ENCODE measurements around the gene NCOA7. TPM values are rescaled to one million over a fixed set of nuclear protein-coding genes. Genes with fewer than 3 reads are reported as not detected.

NCOA7 gene
- total and polyA plus RNA-seq, 5 donors from 2014 or later: 12.6 to 41.9 (median 14.3) TPM

- H3K9me3 Mint-ChIP-seq: no peaks in the 10 kb centered on the region
- H3K27me3 Mint-ChIP-seq: no peaks in the 10 kb centered on the region
- no peak overlapping the region for H3K4me3 Mint-ChIP-seq
- peaks cover 7 to 15% (median 11%) of the 10 kb centered on the region in 4 donors for H3K4me1 Mint-ChIP-seq
- Histone ChIP-seq H3K36me3 (ENCODE audit: control insufficient read depth, insufficient read depth, low read length) (peaks cover 24% of the 10 kb centered on the region), H3K27ac (ENCODE audit: insufficient read depth, low read length, poor library complexity, severe bottlenecking) (no peak overlapping the region), H3K4me1 (ENCODE audit: control insufficient read depth, insufficient read depth, low read length, poor library complexity, severe bottlenecking) (no peaks in the 10 kb centered on the region), H3K4me3 (ENCODE audit: low read depth, low read length) (no peak overlapping the region), H3K27me3 (ENCODE audit: control insufficient read depth, insufficient read depth, low read length) (no peaks in the 10 kb centered on the region), H3K9me3 (ENCODE audit: control insufficient read depth in 2 of 2, low read length in 2 of 2) (no peaks in the 10 kb centered on the region)
- no peak overlapping the region for H3K27ac Mint-ChIP-seq
- ATAC-seq (ENCODE audit: low read depth in 2 of 2) (no peak), DNase-seq (no peak)
- peaks cover 33% of the 10 kb centered on the region for H3K36me3 Mint-ChIP-seq
These were observed 122.4 kb downstream of the NCOA7 start for GRCh38 chr6:125913145-125913544.

- Mint-ChIP-seq H3K4me3 (no peak overlapping the region), H3K36me3 (peaks cover 31% of the 10 kb centered on the region), H3K27ac (peak overlapping the region in 1 of 3 donors; percentile 14), H3K27me3 (no peaks in the 10 kb centered on the region), H3K4me1 (peaks cover 15 to 22% (median 17%) of the 10 kb centered on the region in 4 donors), H3K9me3 (no peaks in the 10 kb centered on the region)
- ATAC-seq (ENCODE audit: low read depth in 2 of 2) (no peak), DNase-seq (no peak)
- Histone ChIP-seq H3K27ac (ENCODE audit: insufficient read depth, low read length, poor library complexity, severe bottlenecking) (no peak overlapping the region), H3K9me3 (ENCODE audit: control insufficient read depth in 2 of 2, low read length in 2 of 2) (no peaks in the 10 kb centered on the region), H3K27me3 (ENCODE audit: control insufficient read depth, insufficient read depth, low read length) (no peaks in the 10 kb centered on the region), H3K4me3 (ENCODE audit: low read depth, low read length) (no peak overlapping the region), H3K4me1 (ENCODE audit: control insufficient read depth, insufficient read depth, low read length, poor library complexity, severe bottlenecking) (peaks cover 5% of the 10 kb centered on the region), H3K36me3 (ENCODE audit: control insufficient read depth, insufficient read depth, low read length) (peaks cover 24% of the 10 kb centered on the region)
These were observed 123.1 kb downstream of the NCOA7 start for GRCh38 chr6:125913864-125914351.

DNA sequence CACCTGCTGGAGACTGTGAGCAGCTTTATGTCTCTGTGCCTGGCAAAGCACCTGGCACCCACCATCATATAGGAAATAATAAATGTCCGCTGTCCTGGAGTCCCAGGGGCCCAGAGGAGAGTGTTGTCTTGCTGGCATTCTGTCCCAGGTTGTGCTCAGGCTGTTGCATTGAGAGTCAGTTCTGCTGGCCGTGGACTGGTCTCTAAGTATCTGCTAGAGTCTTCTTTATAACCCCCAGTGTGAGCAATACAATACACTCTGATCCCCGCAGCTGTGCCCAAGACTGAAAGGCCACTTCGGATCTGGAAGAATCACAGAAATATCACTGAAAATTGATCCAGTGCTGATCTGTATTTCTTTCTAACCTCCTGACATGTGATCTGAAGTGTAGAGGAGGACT, 127.5 kb downstream of the NCOA7 start:
- H3K27ac Mint-ChIP-seq: peak overlapping the region; percentile 15 to 88 (median 84)
- H3K9me3 Mint-ChIP-seq: no peaks in the 10 kb centered on the region
- H3K36me3 Mint-ChIP-seq: peaks cover 39% of the 10 kb centered on the region
- H3K36me3 ChIP-seq (ENCODE audit: control insufficient read depth, insufficient read depth, low read length): peaks cover 43% of the 10 kb centered on the region
- H3K27me3 Mint-ChIP-seq: no peaks in the 10 kb centered on the region
- no peaks in the 10 kb centered on the region for H3K9me3 ChIP-seq (ENCODE audit: control insufficient read depth in 2 of 2, low read length in 2 of 2)
- H3K4me1 Mint-ChIP-seq: peaks cover 15 to 29% (median 21%) of the 10 kb centered on the region in 4 donors
- peaks cover 15% of the 10 kb centered on the region for H3K4me1 ChIP-seq (ENCODE audit: control insufficient read depth, insufficient read depth, low read length, poor library complexity, severe bottlenecking)
- H3K27ac ChIP-seq (ENCODE audit: insufficient read depth, low read length, poor library complexity, severe bottlenecking): peak overlapping the region; percentile 62
- DNase-seq (no peak), ATAC-seq (ENCODE audit: low read depth in 2 of 2) (no peak)
- no peak overlapping the region for H3K4me3 Mint-ChIP-seq
- no peaks in the 10 kb centered on the region for H3K27me3 ChIP-seq (ENCODE audit: control insufficient read depth, insufficient read depth, low read length)
- peak overlapping the region; percentile 60 for H3K4me3 ChIP-seq (ENCODE audit: low read depth, low read length)

DNA sequence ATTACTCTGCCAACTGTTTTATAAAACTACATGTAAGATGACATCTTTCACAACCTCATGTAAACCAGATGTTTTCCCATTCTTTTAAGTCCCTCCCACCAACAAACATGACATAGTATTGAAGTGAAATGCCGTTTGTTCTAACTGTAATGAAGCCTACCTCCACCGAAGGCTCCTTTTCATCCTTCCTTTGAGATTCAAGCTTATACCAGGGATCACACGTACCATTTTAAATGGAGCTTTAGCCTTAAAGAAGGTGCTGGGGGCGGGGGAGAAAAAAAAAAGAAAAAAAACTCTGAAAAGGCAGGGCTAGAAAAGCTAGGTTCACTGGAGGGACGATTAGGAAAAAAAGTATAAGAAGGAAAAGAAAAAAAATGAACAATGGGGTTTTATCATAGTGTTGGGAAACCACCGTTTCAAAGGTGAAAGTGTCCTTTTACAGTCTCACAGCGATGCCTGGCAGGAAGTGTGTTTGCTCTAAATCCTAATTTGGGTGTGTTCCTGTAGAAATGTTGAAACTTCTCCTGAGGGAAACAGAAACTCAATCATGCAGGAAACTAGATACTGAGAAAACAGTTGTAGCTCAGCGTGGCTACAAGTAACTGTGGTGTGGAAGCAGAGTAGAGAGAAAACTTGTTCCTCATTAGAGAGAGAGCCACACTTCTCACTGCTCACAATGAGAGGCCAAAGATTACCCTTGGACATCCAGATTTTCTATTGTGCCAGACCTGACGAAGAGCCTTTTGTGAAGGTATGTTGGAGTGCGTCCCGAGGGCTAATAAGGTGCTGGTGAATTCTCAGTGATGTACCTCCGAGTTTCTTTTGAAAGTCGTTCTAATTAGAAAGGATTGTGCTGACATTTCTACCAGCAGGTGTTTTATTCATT, 128.2 kb downstream of the NCOA7 start:
- peak overlapping the region; percentile 67 to 88 (median 84) for H3K27ac Mint-ChIP-seq
- Histone ChIP-seq H3K4me3 (ENCODE audit: low read depth, low read length) (peak overlapping the region; percentile 60), H3K27me3 (ENCODE audit: control insufficient read depth, insufficient read depth, low read length) (no peaks in the 10 kb centered on the region), H3K36me3 (ENCODE audit: control insufficient read depth, insufficient read depth, low read length) (peaks cover 47% of the 10 kb centered on the region), H3K9me3 (ENCODE audit: control insufficient read depth in 2 of 2, low read length in 2 of 2) (no peaks in the 10 kb centered on the region), H3K4me1 (ENCODE audit: control insufficient read depth, insufficient read depth, low read length, poor library complexity, severe bottlenecking) (peaks cover 15% of the 10 kb centered on the region), H3K27ac (ENCODE audit: insufficient read depth, low read length, poor library complexity, severe bottlenecking) (peak overlapping the region; percentile 62)
- DNase-seq (peak; percentile 15 to 85 (median 46)), ATAC-seq (ENCODE audit: low read depth in 2 of 2) (peak; percentile 86 to 87)
- no peaks in the 10 kb centered on the region for H3K27me3 Mint-ChIP-seq
- peaks cover 20 to 33% (median 22%) of the 10 kb centered on the region in 4 donors for H3K4me1 Mint-ChIP-seq
- peaks cover 46% of the 10 kb centered on the region for H3K36me3 Mint-ChIP-seq
- no peaks in the 10 kb centered on the region for H3K9me3 Mint-ChIP-seq
- H3K4me3 Mint-ChIP-seq: peak overlapping the region; percentile 18 to 65 (median 62)

DNA sequence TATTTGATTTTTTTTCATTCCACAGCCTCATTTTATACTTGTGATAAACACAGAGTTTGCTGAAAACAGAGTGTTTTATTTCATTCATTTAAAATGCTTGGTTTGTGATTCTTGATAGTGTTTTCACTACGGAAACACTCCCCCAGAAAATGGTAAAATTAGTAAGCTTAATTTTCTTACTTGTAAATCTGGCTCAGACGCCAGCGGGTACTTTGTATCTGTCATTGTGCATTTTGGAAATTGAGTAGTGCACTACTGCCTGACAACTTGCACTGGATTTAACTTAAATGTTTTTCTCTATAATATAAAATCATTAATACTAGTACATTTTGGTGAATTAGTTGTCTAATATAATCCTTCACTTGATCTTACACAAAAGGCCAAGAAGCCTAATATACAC, 128.9 kb downstream of the NCOA7 start:
- H3K27me3 Mint-ChIP-seq: no peaks in the 10 kb centered on the region
- peak overlapping the region in 3 of 4 donors; percentile 61 to 65 (median 62) for H3K4me3 Mint-ChIP-seq
- Histone ChIP-seq H3K4me1 (ENCODE audit: control insufficient read depth, insufficient read depth, low read length, poor library complexity, severe bottlenecking) (peaks cover 15% of the 10 kb centered on the region), H3K9me3 (ENCODE audit: control insufficient read depth in 2 of 2, low read length in 2 of 2) (no peaks in the 10 kb centered on the region), H3K27ac (ENCODE audit: insufficient read depth, low read length, poor library complexity, severe bottlenecking) (peak overlapping the region; percentile 62), H3K27me3 (ENCODE audit: control insufficient read depth, insufficient read depth, low read length) (no peaks in the 10 kb centered on the region), H3K36me3 (ENCODE audit: control insufficient read depth, insufficient read depth, low read length) (peaks cover 53% of the 10 kb centered on the region), H3K4me3 (ENCODE audit: low read depth, low read length) (peak overlapping the region; percentile 60)
- peaks cover 49% of the 10 kb centered on the region for H3K36me3 Mint-ChIP-seq
- ATAC-seq (ENCODE audit: low read depth in 2 of 2): no peak
- H3K27ac Mint-ChIP-seq: peak overlapping the region in 2 of 3 donors; percentile 84 to 88
- no peak for DNase-seq
- H3K9me3 Mint-ChIP-seq: no peaks in the 10 kb centered on the region
- peaks cover 20 to 39% (median 23%) of the 10 kb centered on the region in 4 donors for H3K4me1 Mint-ChIP-seq

DNA sequence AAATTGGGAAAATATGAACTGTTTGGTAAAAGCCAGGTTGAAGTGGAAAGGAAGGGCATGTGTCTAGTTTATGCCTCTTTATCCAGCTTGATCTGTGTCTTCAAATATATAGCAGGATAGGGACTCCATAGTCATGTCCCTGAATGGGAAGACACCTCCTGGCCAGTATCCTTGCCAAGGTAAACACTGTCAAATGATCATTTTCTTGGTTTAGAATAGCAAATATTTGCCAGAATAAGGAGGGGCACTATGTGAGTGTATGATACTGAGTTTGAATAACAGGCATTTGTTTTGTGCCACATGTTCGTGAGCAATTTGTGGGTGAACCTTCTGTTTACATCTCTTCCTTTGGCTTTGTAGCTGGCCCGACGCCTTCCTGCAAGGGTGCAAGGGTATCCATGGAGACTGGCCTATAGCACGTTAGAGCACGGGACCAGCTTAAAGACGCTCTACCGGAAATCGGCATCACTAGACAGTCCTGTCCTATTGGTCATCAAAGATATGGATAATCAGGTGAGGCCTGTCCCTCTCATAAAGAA, 131.6 kb downstream of the NCOA7 start:
- Mint-ChIP-seq H3K27me3 (no peaks in the 10 kb centered on the region), H3K4me1 (peaks cover 21 to 41% (median 23%) of the 10 kb centered on the region in 4 donors), H3K9me3 (no peaks in the 10 kb centered on the region), H3K27ac (peak overlapping the region in 1 of 3 donors; percentile 51), H3K4me3 (no peak overlapping the region), H3K36me3 (peaks cover 35% of the 10 kb centered on the region)
- no peaks in the 10 kb centered on the region for H3K27me3 ChIP-seq (ENCODE audit: control insufficient read depth, insufficient read depth, low read length)
- H3K4me3 ChIP-seq (ENCODE audit: low read depth, low read length): no peak overlapping the region
- H3K27ac ChIP-seq (ENCODE audit: insufficient read depth, low read length, poor library complexity, severe bottlenecking): no peak overlapping the region
- H3K9me3 ChIP-seq (ENCODE audit: control insufficient read depth in 2 of 2, low read length in 2 of 2): no peaks in the 10 kb centered on the region
- DNase-seq (no peak), ATAC-seq (ENCODE audit: low read depth in 2 of 2) (no peak)
- H3K36me3 ChIP-seq (ENCODE audit: control insufficient read depth, insufficient read depth, low read length): peaks cover 42% of the 10 kb centered on the region
- H3K4me1 ChIP-seq (ENCODE audit: control insufficient read depth, insufficient read depth, low read length, poor library complexity, severe bottlenecking): peaks cover 15% of the 10 kb centered on the region

DNA sequence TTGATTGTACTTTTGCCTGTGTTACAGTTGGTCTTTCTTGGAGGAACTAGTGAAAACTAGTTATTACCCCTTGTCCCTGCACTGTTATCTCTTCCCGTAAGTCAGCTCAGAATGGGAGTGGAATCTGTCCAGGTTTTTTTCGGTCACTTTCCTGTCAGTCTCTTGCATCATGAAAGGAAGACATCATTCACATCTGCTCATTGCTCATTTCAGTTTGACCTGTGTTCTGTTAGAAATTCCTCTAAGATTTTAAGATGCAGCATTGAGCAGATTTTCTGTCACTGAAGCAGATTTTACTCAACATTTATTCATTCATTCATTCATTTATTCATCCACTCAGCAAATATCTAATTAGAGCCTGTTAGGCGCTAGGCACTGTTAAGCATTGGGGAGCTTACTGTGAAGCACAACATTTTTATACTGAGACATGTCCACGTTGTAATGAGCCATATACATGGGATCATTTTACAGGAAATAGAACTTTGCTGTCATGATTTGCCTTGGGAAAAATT, 132.7 kb downstream of the NCOA7 start:
- DNase-seq: no peak
- Histone ChIP-seq H3K36me3 (ENCODE audit: control insufficient read depth, insufficient read depth, low read length) (peaks cover 52% of the 10 kb centered on the region), H3K27ac (ENCODE audit: insufficient read depth, low read length, poor library complexity, severe bottlenecking) (no peak overlapping the region), H3K9me3 (ENCODE audit: control insufficient read depth in 2 of 2, low read length in 2 of 2) (no peaks in the 10 kb centered on the region), H3K27me3 (ENCODE audit: control insufficient read depth, insufficient read depth, low read length) (no peaks in the 10 kb centered on the region), H3K4me3 (ENCODE audit: low read depth, low read length) (no peak overlapping the region), H3K4me1 (ENCODE audit: control insufficient read depth, insufficient read depth, low read length, poor library complexity, severe bottlenecking) (peaks cover 15% of the 10 kb centered on the region)
- H3K36me3 Mint-ChIP-seq: peaks cover 40% of the 10 kb centered on the region
- peak overlapping the region in 1 of 3 donors; percentile 20 for H3K27ac Mint-ChIP-seq
- no peak overlapping the region for H3K4me3 Mint-ChIP-seq
- H3K27me3 Mint-ChIP-seq: no peaks in the 10 kb centered on the region
- H3K4me1 Mint-ChIP-seq: peaks cover 14 to 31% (median 18%) of the 10 kb centered on the region in 4 donors
- no peak for ATAC-seq (ENCODE audit: low read depth in 2 of 2)
- no peaks in the 10 kb centered on the region for H3K9me3 Mint-ChIP-seq

All from CD4-positive, CD25-positive, alpha-beta regulatory T cell (primary cell).